ENCODE results near the gene PLIN5. TPM values are rescaled to one million over a fixed set of nuclear protein-coding genes. Genes with fewer than 3 reads are reported as not detected.

The PLIN5 gene
- polyA plus RNA-seq, 1 donor (not counting 4 experiments of a cell fraction or from before 2014, with no cell fraction given), result not detected

GRCh38 chr19:4521170-4521887 lies 13.7 kb downstream of the PLIN5 start:
- H4K20me1 ChIP-seq (ENCODE audit: control insufficient read depth, extremely low read depth, insufficient read depth, low read length), result no peaks in the 10 kb centered on the region
- H3K27ac ChIP-seq (ENCODE audit: control insufficient read depth, insufficient read depth, low read length), result no peak overlapping the region
- no peak overlapping the region for H3K4me2 ChIP-seq (ENCODE audit: control insufficient read depth, extremely low read depth, insufficient read depth, low read depth, low read length)
- H3K27me3 ChIP-seq (ENCODE audit: control insufficient read depth, extremely low read depth, insufficient read depth, low read length), result peaks cover 8% of the 10 kb centered on the region
- H3K9ac ChIP-seq (ENCODE audit: control insufficient read depth, extremely low read depth, insufficient read depth, low read length), result no peak overlapping the region
- no peak for TF ChIP-seq CTCF (optimal IDR thresholded peaks at IDR 0.05 in 1 of 3, IDR thresholded peaks at IDR 0.05 in 1 of 3, conservative IDR thresholded peaks at IDR 0.05 in 1 of 3; ENCODE audit: extremely low read depth in 1 of 3, insufficient read depth in 2 of 3, low read length in 3 of 3)
- TF ChIP-seq EZH2 (IDR thresholded peaks at IDR 0.05; ENCODE audit: low read length), result no peak
- no peak overlapping the region for H2AFZ ChIP-seq (ENCODE audit: control insufficient read depth, low read length)
- H3K36me3 ChIP-seq (ENCODE audit: control insufficient read depth in 2 of 2, extremely low read depth in 1 of 2, insufficient read depth in 2 of 2, low read length in 2 of 2), result no peaks in the 10 kb centered on the region
- FAIRE-seq (no peak), DNase-seq (ENCODE audit: low read depth, low spot score) (no peak)
- H3K4me1 ChIP-seq (ENCODE audit: control insufficient read depth, extremely low read depth, insufficient read depth, low read length), result peaks cover 11% of the 10 kb centered on the region
- H3K4me3 ChIP-seq (ENCODE audit: control insufficient read depth in 2 of 3, extremely low read depth in 1 of 3, insufficient read depth in 2 of 3, low read depth in 1 of 3, low read length in 3 of 3), result no peak overlapping the region
- dilution Hi-C loops (cut with MboI; ENCODE audit: extremely low pct_ligation_motif_present, low sequenced_read_pairs), result no loop called here
- H3K9me3 ChIP-seq (ENCODE audit: control insufficient read depth, low read depth, low read length), result no peaks in the 10 kb centered on the region
- H3K9me1 ChIP-seq (ENCODE audit: control insufficient read depth, extremely low read depth, insufficient read depth, low read length), result no peaks in the 10 kb centered on the region
- no peaks in the 10 kb centered on the region for H3K79me2 ChIP-seq (ENCODE audit: control insufficient read depth, insufficient read depth, low read length)

GRCh38 chr19:4519521-4520277 lies 15.3 kb downstream of the PLIN5 start:
- H2AFZ ChIP-seq (ENCODE audit: control insufficient read depth, low read length), result no peak overlapping the region
- H3K9ac ChIP-seq (ENCODE audit: control insufficient read depth, extremely low read depth, insufficient read depth, low read length), result no peak overlapping the region
- peaks cover 8% of the 10 kb centered on the region for H3K27me3 ChIP-seq (ENCODE audit: control insufficient read depth, extremely low read depth, insufficient read depth, low read length)
- H3K36me3 ChIP-seq (ENCODE audit: control insufficient read depth in 2 of 2, extremely low read depth in 1 of 2, insufficient read depth in 2 of 2, low read length in 2 of 2), result no peaks in the 10 kb centered on the region
- peak; percentile 40 for DNase-seq (ENCODE audit: low read depth, low spot score)
- H3K9me1 ChIP-seq (ENCODE audit: control insufficient read depth, extremely low read depth, insufficient read depth, low read length), result no peaks in the 10 kb centered on the region
- no peak for FAIRE-seq
- no peak overlapping the region for H3K4me3 ChIP-seq (ENCODE audit: control insufficient read depth in 2 of 3, extremely low read depth in 1 of 3, insufficient read depth in 2 of 3, low read depth in 1 of 3, low read length in 3 of 3)
- peaks cover 11% of the 10 kb centered on the region for H3K4me1 ChIP-seq (ENCODE audit: control insufficient read depth, extremely low read depth, insufficient read depth, low read length)
- peak overlapping the region; percentile 52 for H3K4me2 ChIP-seq (ENCODE audit: control insufficient read depth, extremely low read depth, insufficient read depth, low read depth, low read length)
- dilution Hi-C loops (cut with MboI; ENCODE audit: extremely low pct_ligation_motif_present, low sequenced_read_pairs), result no loop called here
- H3K9me3 ChIP-seq (ENCODE audit: control insufficient read depth, low read depth, low read length), result no peaks in the 10 kb centered on the region
- H3K27ac ChIP-seq (ENCODE audit: control insufficient read depth, insufficient read depth, low read length), result peak overlapping the region; percentile 27
- no peaks in the 10 kb centered on the region for H4K20me1 ChIP-seq (ENCODE audit: control insufficient read depth, extremely low read depth, insufficient read depth, low read length)
- H3K79me2 ChIP-seq (ENCODE audit: control insufficient read depth, insufficient read depth, low read length), result no peaks in the 10 kb centered on the region
- TF ChIP-seq EZH2 (IDR thresholded peaks at IDR 0.05; ENCODE audit: low read length), result no peak
- TF ChIP-seq CTCF (optimal IDR thresholded peaks at IDR 0.05 in 1 of 3, IDR thresholded peaks at IDR 0.05 in 1 of 3, conservative IDR thresholded peaks at IDR 0.05 in 1 of 3; ENCODE audit: extremely low read depth in 1 of 3, insufficient read depth in 2 of 3, low read length in 3 of 3), result no peak

All from keratinocyte (primary cell).